SK-N-SH (cell line): Measurements from ENCODE around the gene DLG2. TPM values are rescaled to one million over a fixed set of nuclear protein-coding genes. Genes with fewer than 3 reads are reported as not detected.

Experiments
- CTCF ChIA-PET: fragments of 300-600, 350-600 bp; formaldehyde crosslinking; extraction: SDS; loops from one replicate; lab custom pipeline; 2021; lab: Yijun Ruan, JAX
- POLR2A ChIA-PET: fragments of 350-600 bp; sonication (Branson Sonifier 250); formaldehyde crosslinking; extraction: SDS; loops from one replicate; lab custom pipeline; 2020; ENCODE audit warnings: antibody characterized with exemption, inconsistent platforms; lab: Yijun Ruan, JAX
- DNase-seq: peaks from one replicate; pipeline ENCODE4 v3.0.0; 2012
- H2AFZ ChIP-seq: fragments of 200-600 bp; sonication (generic); 2 replicates; pipeline ENCODE4 v1.8.1; 2016; ENCODE audit warnings: antibody characterized with exemption, mild to moderate bottlenecking, low read depth
- H3F3A ChIP-seq: fragments of 200-600 bp; sonication (generic); replicated peaks from 2 replicates; pipeline ENCODE3; 2016; ENCODE audit warnings: antibody characterized with exemption, mild to moderate bottlenecking; ENCODE audit not compliant: insufficient read depth
- H3K27ac ChIP-seq, 2 experiments: fragments of 200-500 bp in 1 of 2; fragments of 200-600 bp in 1 of 2; sonication (Bioruptor generic) in 1 of 2; sonication (generic), shearing (Covaris generic) in 1 of 2; 2 replicates each; pipeline versions ENCODE4 v1.5.1 to v1.6.1; 2014 to 2016; ENCODE audit warnings: low read depth in 2 of 2, inconsistent platforms in 1 of 2, low read length in 1 of 2, mild to moderate bottlenecking in 1 of 2, mixed read lengths in 1 of 2
- H3K27me3 ChIP-seq: fragments of 200-600 bp; sonication (generic), shearing (Covaris generic); 2 replicates; pipeline ENCODE4 v1.6.1; 2016; ENCODE audit warnings: mixed run types; ENCODE audit not compliant: insufficient read depth
- H3K36me3 ChIP-seq, 2 experiments: fragments of 200-500 bp in 1 of 2; fragments of 200-600 bp in 1 of 2; sonication (Bioruptor generic) in 1 of 2; sonication (generic) in 1 of 2; replicated peaks in 1 of 2; 2 replicates each; pipeline versions ENCODE3 to v1.5.1; 2014 to 2016; ENCODE audit warnings: low read length in 1 of 2, mild to moderate bottlenecking in 1 of 2; ENCODE audit not compliant: insufficient read depth in 2 of 2, control insufficient read depth in 1 of 2
- H3K4me1 ChIP-seq, 2 experiments: fragments of 200-500 bp in 1 of 2; fragments of 200-600 bp in 1 of 2; sonication (Bioruptor generic) in 1 of 2; sonication (generic), shearing (Covaris generic) in 1 of 2; 2 replicates each; pipeline versions ENCODE4 v1.5.1 to v1.6.1; 2014 to 2016; ENCODE audit warnings: low read depth in 1 of 2, low read length in 1 of 2, mixed run types in 1 of 2; ENCODE audit not compliant: insufficient read depth in 2 of 2, control insufficient read depth in 1 of 2
- H3K4me2 ChIP-seq: fragments of 200-600 bp; sonication (generic), shearing (Covaris generic); 2 replicates; pipeline ENCODE4 v1.6.1; 2017; ENCODE audit warnings: mixed run types
- H3K4me3 ChIP-seq, 2 experiments: fragments of 200-500 bp in 1 of 2; fragments of 200-600 bp in 1 of 2; sonication (Bioruptor generic) in 1 of 2; sonication (generic), shearing (Covaris generic) in 1 of 2; 2 replicates each; pipeline versions ENCODE4 v1.5.1 to v1.8.1; 2014 to 2016; ENCODE audit warnings: low read depth in 2 of 2, inconsistent platforms in 1 of 2, low read length in 1 of 2, mild to moderate bottlenecking in 1 of 2, mixed read lengths in 1 of 2, moderate library complexity in 1 of 2
- H3K79me2 ChIP-seq: fragments of 200-600 bp; sonication (generic); 2 replicates; pipeline ENCODE4 v1.8.1; 2017; ENCODE audit warnings: mild to moderate bottlenecking; ENCODE audit not compliant: insufficient read depth
- H3K9ac ChIP-seq: fragments of 200-600 bp; sonication (generic); 2 replicates; pipeline ENCODE4 v1.6.1; 2017; ENCODE audit warnings: mixed run types
- H3K9me2 ChIP-seq: fragments of 200-600 bp; sonication (generic); 2 replicates; pipeline ENCODE4 v1.6.1; 2017; ENCODE audit warnings: mixed run types
- H3K9me3 ChIP-seq: fragments of 200-600 bp; sonication (generic); 2 replicates; pipeline ENCODE4 v1.6.1; 2017; ENCODE audit warnings: mixed run types, mild to moderate bottlenecking, moderate library complexity
- H4K20me1 ChIP-seq: fragments of 200-600 bp; sonication (generic); 2 replicates; pipeline ENCODE4 v1.6.1; 2017; ENCODE audit warnings: mild to moderate bottlenecking, mixed run types; ENCODE audit not compliant: insufficient read depth
- ELF1 ChIP-seq: IDR thresholded peaks from 2 replicates; pipeline ENCODE4 v1.4.0; 2012
- EP300 ChIP-seq, 2 experiments: IDR thresholded peaks; 2 replicates each; pipeline versions ENCODE4 v1.4.0 to v1.6.1; 2012; ENCODE audit warnings: borderline replicate concordance in 1 of 2, low read depth in 1 of 2, low read length in 1 of 2
- EZH2phosphoT487 ChIP-seq: fragments of 200-600 bp; sonication (generic); IDR thresholded peaks from 2 replicates; pipeline ENCODE4 v1.6.1; 2017; ENCODE audit warnings: low read depth, mixed run types, mild to moderate bottlenecking, antibody characterized with exemption, moderate library complexity, borderline replicate concordance
- FOSL2 ChIP-seq: IDR thresholded peaks from 2 replicates; pipeline ENCODE4 v1.4.0; 2012; ENCODE audit warnings: low read depth, mild to moderate bottlenecking, moderate library complexity, borderline replicate concordance
- FOXJ3 ChIP-seq: sonication (generic); formaldehyde crosslinking; IDR thresholded peaks from 2 replicates; pipeline ENCODE4 v1.5.1; 2020; ENCODE audit warnings: mild to moderate bottlenecking, missing genetic modification reagents
- FOXM1 ChIP-seq: IDR thresholded peaks from 2 replicates; pipeline ENCODE4 v1.4.0; 2012; ENCODE audit warnings: low read depth, mild to moderate bottlenecking
- JUND ChIP-seq: IDR thresholded peaks from 2 replicates; pipeline ENCODE4 v1.4.0; 2012
- MAX ChIP-seq: IDR thresholded peaks from 2 replicates; pipeline ENCODE4 v1.4.0; 2012; ENCODE audit warnings: low read depth
- MEF2A ChIP-seq: IDR thresholded peaks from 2 replicates; pipeline ENCODE4 v1.4.0; 2012; ENCODE audit warnings: low read depth, borderline replicate concordance
- MXI1 ChIP-seq: IDR thresholded peaks from 2 replicates; pipeline ENCODE4 v1.6.1; 2012; ENCODE audit warnings: mild to moderate bottlenecking, low read depth, low read length, improper control_type of control experiment
- NRF1 ChIP-seq: IDR thresholded peaks from 2 replicates; pipeline ENCODE4 v1.6.1; 2012; ENCODE audit warnings: low read depth, mild to moderate bottlenecking, low read length
- POLR2AphosphoS5 ChIP-seq: IDR thresholded peaks from 2 replicates; pipeline ENCODE4 v1.6.1; 2012; ENCODE audit warnings: low read depth, low read length
- RCOR1 ChIP-seq: fragments of 150-350 bp; IDR thresholded peaks from 2 replicates; pipeline ENCODE4 v1.6.1; 2017; ENCODE audit warnings: antibody characterized with exemption, low read length
- RFX5 ChIP-seq: IDR thresholded peaks from 2 replicates; pipeline ENCODE4 v1.6.1; 2012; ENCODE audit warnings: mild to moderate bottlenecking, improper control_type of control experiment, low read length
- RXRA ChIP-seq: IDR thresholded peaks from 2 replicates; pipeline ENCODE4 v1.4.0; 2012; ENCODE audit warnings: low read depth, mild to moderate bottlenecking, borderline replicate concordance
- SIN3A ChIP-seq: IDR thresholded peaks from 2 replicates; pipeline ENCODE4 v1.6.1; 2012; ENCODE audit warnings: low read depth, mild to moderate bottlenecking, low read length, moderate library complexity, borderline replicate concordance
- TCF12 ChIP-seq: IDR thresholded peaks from 2 replicates; pipeline ENCODE4 v1.4.0; 2012
- YY1 ChIP-seq: IDR thresholded peaks from 2 replicates; pipeline ENCODE4 v1.4.0; 2012; ENCODE audit warnings: low read depth, mild to moderate bottlenecking
- WGBS: methylation state at CpG from one replicate; pipeline ENCODE4 v1.1.6; 2017; ENCODE audit warnings: low lambda C conversion rate; 5-methylcytosine and 5-hydroxymethylcytosine counted together
- polyA plus RNA-seq, 3 experiments: library from polyadenylated mRNA; depleted of rRNA; stranded (reverse); fragments of >200 nt; gene quantifications; 2 replicates each; pipeline ENCODE4 v1.2.3, GENCODE V29; 2012
- TF ChIP-seq, protein P1 (sequence below): IDR thresholded peaks from 2 replicates; pipeline ENCODE4 v1.4.0; 2012; ENCODE audit warnings: low read depth, borderline replicate concordance
- TF ChIP-seq, protein P2 (sequence below): IDR thresholded peaks from 2 replicates; pipeline ENCODE4 v1.6.1; 2012; ENCODE audit warnings: mild to moderate bottlenecking, low read depth, low read length, moderate library complexity

Gene DLG2
- polyA plus RNA-seq, 1 of the 3 experiments (the other 2 are of a cell fraction) = 0.21 TPM

DNA sequence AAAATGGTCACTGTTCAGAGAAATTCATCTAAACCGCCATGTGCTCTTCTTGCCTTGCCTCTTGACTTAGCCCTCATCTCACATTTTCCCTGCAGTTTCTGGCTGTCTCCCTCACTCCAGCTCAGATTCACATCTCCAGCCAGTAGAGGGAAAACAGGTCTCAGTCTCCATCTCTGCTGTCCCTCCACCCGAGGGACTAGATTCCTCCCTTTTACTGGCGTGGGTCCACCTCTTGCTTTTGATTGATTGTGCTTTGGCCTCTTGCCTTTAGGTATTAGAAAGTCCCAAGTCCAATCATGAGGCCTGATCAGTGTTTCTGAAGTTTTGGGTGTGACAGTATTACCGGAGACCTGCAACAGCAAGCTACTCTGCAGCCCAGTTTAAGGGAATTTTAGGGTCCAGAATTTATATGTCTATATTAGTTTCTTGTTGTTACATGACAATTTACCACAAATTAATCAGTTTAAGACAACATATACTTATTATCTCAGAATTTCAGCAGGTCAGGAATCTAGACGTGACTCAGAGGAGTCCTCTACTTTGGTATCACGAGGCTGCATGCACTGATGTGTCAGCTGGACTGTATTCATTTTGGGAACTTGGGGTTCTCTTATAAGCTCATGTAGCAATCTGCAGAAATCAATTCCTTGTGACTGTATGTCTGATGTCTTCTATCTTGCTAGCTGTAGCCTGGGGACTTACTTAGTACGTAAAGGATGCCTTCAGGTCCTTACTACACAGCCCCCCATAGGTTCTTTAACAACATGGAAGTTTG, 1535.7 kb downstream of the DLG2 start:
- no peaks in the 10 kb centered on the region for H4K20me1 ChIP-seq
- no peak for DNase-seq
- TF ChIP-seq, protein P1, sequence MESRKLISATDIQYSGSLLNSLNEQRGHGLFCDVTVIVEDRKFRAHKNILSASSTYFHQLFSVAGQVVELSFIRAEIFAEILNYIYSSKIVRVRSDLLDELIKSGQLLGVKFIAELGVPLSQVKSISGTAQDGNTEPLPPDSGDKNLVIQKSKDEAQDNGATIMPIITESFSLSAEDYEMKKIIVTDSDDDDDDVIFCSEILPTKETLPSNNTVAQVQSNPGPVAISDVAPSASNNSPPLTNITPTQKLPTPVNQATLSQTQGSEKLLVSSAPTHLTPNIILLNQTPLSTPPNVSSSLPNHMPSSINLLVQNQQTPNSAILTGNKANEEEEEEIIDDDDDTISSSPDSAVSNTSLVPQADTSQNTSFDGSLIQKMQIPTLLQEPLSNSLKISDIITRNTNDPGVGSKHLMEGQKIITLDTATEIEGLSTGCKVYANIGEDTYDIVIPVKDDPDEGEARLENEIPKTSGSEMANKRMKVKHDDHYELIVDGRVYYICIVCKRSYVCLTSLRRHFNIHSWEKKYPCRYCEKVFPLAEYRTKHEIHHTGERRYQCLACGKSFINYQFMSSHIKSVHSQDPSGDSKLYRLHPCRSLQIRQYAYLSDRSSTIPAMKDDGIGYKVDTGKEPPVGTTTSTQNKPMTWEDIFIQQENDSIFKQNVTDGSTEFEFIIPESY = no peak
- TF ChIP-seq FOXM1 (no peak), JUND (no peak), NRF1 (no peak), MEF2A (no peak), MXI1 (no peak), RFX5 (no peak), RCOR1 (no peak), FOSL2 (no peak), FOXJ3 (CRISPR knock-in tag) (no peak), EZH2phosphoT487 (no peak), YY1 (no peak), SIN3A (no peak), EP300 (IDR thresholded peaks at IDR 0.05; ENCODE audit: borderline replicate concordance in 1 of 2, low read depth in 1 of 2, low read length in 1 of 2) (no peak), TCF12 (no peak), ELF1 (no peak), MAX (no peak), POLR2AphosphoS5 (no peak), RXRA (no peak)
- TF ChIP-seq, protein P2, sequence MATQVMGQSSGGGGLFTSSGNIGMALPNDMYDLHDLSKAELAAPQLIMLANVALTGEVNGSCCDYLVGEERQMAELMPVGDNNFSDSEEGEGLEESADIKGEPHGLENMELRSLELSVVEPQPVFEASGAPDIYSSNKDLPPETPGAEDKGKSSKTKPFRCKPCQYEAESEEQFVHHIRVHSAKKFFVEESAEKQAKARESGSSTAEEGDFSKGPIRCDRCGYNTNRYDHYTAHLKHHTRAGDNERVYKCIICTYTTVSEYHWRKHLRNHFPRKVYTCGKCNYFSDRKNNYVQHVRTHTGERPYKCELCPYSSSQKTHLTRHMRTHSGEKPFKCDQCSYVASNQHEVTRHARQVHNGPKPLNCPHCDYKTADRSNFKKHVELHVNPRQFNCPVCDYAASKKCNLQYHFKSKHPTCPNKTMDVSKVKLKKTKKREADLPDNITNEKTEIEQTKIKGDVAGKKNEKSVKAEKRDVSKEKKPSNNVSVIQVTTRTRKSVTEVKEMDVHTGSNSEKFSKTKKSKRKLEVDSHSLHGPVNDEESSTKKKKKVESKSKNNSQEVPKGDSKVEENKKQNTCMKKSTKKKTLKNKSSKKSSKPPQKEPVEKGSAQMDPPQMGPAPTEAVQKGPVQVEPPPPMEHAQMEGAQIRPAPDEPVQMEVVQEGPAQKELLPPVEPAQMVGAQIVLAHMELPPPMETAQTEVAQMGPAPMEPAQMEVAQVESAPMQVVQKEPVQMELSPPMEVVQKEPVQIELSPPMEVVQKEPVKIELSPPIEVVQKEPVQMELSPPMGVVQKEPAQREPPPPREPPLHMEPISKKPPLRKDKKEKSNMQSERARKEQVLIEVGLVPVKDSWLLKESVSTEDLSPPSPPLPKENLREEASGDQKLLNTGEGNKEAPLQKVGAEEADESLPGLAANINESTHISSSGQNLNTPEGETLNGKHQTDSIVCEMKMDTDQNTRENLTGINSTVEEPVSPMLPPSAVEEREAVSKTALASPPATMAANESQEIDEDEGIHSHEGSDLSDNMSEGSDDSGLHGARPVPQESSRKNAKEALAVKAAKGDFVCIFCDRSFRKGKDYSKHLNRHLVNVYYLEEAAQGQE = no peak
- H3K4me2 ChIP-seq = no peak overlapping the region
- peaks cover 0 to 9% of the 10 kb centered on the region in 2 experiments; a peak in 2 of 4 replicates for H3K4me1 ChIP-seq
- H3K9me2 ChIP-seq = no peaks in the 10 kb centered on the region
- no peak overlapping the region for H3K4me3 ChIP-seq
- no peaks in the 10 kb centered on the region for H3K79me2 ChIP-seq
- H3F3A ChIP-seq = no peaks in the 10 kb centered on the region
- CTCF ChIA-PET = no interaction called here
- H3K36me3 ChIP-seq = no peaks in the 10 kb centered on the region
- 63% methylated on average over 7 of the region's 7 CpGs for WGBS
- H3K9ac ChIP-seq = no peak overlapping the region
- H3K9me3 ChIP-seq = no peaks in the 10 kb centered on the region
- H3K27me3 ChIP-seq = no peaks in the 10 kb centered on the region
- no peak overlapping the region for H2AFZ ChIP-seq
- POLR2A ChIA-PET = no interaction called here
- no peak overlapping the region; a peak in 1 of 4 replicates for H3K27ac ChIP-seq
